ENCODE measurements around the gene PLAGL2. TPM values are rescaled to one million over a fixed set of nuclear protein-coding genes. Genes with fewer than 3 reads are reported as not detected.

The PLAGL2 gene
- total RNA-seq, 1 experiment from 2014 or later, result 40.6 TPM

DNA sequence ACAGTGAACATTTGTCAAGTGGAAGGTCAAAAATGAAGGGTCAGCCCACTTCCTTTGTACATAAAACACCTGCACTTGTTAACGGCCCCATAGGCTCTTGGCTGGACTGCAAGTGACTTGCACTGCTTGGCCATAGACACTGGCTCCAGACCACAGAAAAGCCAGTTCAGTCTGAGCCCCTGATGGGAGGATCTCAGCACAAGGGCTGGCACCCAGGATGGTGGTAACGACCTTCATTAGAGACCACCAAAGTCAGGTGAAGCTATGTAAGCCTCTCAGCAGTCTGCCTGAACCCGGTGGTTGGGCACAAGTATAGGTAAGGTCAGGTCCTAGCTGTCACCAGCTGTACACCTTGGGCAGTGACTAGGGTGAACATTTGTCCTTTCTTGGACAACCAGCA lies 16.1 kb downstream of the PLAGL2 start:
- in situ Hi-C loops (cut with HindIII; ENCODE audit: low pct_unique_long_range_greater_than_20kb, low sequenced_read_pairs), result no loop called here
- ChIA-PET CTCF (no interaction called here), POLR2A (no interaction called here)
- no TSS peak for BruUV-seq (replicated peaks)
- Histone ChIP-seq H3K4me1 (ENCODE audit: control insufficient read depth, insufficient read depth, low read length) (peaks cover 9% of the 10 kb centered on the region; the same call in 1 of the 2 replicates), H3K36me3 (ENCODE audit: control insufficient read depth, insufficient read depth, low read length) (peaks cover 15% of the 10 kb centered on the region), H3K27me3 (ENCODE audit: control insufficient read depth, insufficient read depth, low read length) (no peaks in the 10 kb centered on the region), H3K9me3 (ENCODE audit: control insufficient read depth, insufficient read depth, low read depth, low read length) (no peaks in the 10 kb centered on the region), H3K4me3 (ENCODE audit: low read depth in 2 of 2, low read length in 2 of 2) (no peak overlapping the region), H3K27ac (ENCODE audit: low read length) (no peak overlapping the region)
- ATAC-seq, result peak; percentile 36
- no peak for TF ChIP-seq POLR2AphosphoS5 (IDR thresholded peaks at IDR 0.05; ENCODE audit: low read depth, low read length)
- no peak for TF ChIP-seq TCF7L2 (IDR thresholded peaks at IDR 0.05; ENCODE audit: low read depth, low read length)
- TF ChIP-seq, protein P1, sequence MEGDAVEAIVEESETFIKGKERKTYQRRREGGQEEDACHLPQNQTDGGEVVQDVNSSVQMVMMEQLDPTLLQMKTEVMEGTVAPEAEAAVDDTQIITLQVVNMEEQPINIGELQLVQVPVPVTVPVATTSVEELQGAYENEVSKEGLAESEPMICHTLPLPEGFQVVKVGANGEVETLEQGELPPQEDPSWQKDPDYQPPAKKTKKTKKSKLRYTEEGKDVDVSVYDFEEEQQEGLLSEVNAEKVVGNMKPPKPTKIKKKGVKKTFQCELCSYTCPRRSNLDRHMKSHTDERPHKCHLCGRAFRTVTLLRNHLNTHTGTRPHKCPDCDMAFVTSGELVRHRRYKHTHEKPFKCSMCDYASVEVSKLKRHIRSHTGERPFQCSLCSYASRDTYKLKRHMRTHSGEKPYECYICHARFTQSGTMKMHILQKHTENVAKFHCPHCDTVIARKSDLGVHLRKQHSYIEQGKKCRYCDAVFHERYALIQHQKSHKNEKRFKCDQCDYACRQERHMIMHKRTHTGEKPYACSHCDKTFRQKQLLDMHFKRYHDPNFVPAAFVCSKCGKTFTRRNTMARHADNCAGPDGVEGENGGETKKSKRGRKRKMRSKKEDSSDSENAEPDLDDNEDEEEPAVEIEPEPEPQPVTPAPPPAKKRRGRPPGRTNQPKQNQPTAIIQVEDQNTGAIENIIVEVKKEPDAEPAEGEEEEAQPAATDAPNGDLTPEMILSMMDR (IDR thresholded peaks at IDR 0.05), result no peak
- TF ChIP-seq, protein P2, sequence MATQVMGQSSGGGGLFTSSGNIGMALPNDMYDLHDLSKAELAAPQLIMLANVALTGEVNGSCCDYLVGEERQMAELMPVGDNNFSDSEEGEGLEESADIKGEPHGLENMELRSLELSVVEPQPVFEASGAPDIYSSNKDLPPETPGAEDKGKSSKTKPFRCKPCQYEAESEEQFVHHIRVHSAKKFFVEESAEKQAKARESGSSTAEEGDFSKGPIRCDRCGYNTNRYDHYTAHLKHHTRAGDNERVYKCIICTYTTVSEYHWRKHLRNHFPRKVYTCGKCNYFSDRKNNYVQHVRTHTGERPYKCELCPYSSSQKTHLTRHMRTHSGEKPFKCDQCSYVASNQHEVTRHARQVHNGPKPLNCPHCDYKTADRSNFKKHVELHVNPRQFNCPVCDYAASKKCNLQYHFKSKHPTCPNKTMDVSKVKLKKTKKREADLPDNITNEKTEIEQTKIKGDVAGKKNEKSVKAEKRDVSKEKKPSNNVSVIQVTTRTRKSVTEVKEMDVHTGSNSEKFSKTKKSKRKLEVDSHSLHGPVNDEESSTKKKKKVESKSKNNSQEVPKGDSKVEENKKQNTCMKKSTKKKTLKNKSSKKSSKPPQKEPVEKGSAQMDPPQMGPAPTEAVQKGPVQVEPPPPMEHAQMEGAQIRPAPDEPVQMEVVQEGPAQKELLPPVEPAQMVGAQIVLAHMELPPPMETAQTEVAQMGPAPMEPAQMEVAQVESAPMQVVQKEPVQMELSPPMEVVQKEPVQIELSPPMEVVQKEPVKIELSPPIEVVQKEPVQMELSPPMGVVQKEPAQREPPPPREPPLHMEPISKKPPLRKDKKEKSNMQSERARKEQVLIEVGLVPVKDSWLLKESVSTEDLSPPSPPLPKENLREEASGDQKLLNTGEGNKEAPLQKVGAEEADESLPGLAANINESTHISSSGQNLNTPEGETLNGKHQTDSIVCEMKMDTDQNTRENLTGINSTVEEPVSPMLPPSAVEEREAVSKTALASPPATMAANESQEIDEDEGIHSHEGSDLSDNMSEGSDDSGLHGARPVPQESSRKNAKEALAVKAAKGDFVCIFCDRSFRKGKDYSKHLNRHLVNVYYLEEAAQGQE (IDR thresholded peaks at IDR 0.05; ENCODE audit: insufficient read depth in 1 of 2, low read depth in 2 of 2, low read length in 1 of 2), result no peak
- intact Hi-C loops (cut with micrococcal nuclease; ENCODE audit: unreplicated experiment), result loop anchor here (10.0 kb wide), 1 partner anchor 557 kb away; the partner anchor contains the start of gene COX4I2
- no peak for DNase-seq (ENCODE audit: low read depth, low spot score)

DNA sequence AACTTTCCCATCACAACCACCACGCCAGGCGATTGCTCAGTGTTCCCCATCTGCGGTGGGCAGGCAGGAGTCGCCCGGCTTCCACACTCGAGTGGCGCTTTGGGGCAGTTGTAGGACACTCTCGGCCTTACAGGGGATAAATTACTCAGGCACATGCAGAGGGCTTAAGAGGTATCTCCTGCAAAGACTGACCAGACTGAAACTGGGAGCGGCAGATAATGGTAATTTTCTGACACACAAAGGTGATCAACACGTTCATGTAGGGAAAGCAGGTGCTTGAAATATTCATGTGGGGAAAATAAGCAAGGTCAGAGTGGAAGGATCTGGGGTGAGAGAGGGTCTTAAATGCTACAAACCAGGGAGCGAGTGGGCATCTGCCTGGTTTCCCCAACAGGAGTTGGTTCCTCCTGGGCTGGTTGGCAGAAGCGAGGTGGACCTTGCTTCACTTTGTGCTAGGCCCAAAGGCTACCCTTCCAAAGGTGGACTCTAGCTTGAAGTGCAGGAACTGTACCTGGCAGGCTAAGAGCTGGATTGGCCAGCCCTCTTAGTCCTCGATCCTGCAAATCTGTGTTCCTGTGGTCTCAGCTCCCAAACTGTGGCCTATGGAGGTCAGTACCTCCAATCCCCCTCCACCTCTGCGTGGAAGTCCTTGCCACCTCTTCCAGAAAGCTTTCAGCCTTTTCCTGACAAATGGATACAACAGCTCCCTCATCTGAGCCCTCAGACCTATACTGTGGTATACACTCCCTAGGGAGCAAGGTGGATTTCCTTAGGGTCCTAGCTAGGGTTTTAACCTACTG lies 16.7 kb downstream of the PLAGL2 start:
- ChIA-PET POLR2A (no interaction called here), CTCF (no interaction called here)
- peak overlapping the region; percentile 58 for H3K27ac ChIP-seq (ENCODE audit: low read length)
- H3K36me3 ChIP-seq (ENCODE audit: control insufficient read depth, insufficient read depth, low read length), result peaks cover 10% of the 10 kb centered on the region
- H3K4me1 ChIP-seq (ENCODE audit: control insufficient read depth, insufficient read depth, low read length), result peaks cover 9% of the 10 kb centered on the region; the same call in 1 of the 2 replicates
- DNase-seq (ENCODE audit: low read depth, low spot score), result no peak
- in situ Hi-C loops (cut with HindIII; ENCODE audit: low pct_unique_long_range_greater_than_20kb, low sequenced_read_pairs) (no loop called here), intact Hi-C loops (cut with micrococcal nuclease; ENCODE audit: unreplicated experiment) (loop anchor here (10.0 kb wide), 1 partner anchor 556 kb away; the partner anchor contains the start of gene COX4I2)
- H3K4me3 ChIP-seq (ENCODE audit: low read depth in 2 of 2, low read length in 2 of 2), result peak overlapping the region; percentile 42 to 48
- H3K9me3 ChIP-seq (ENCODE audit: control insufficient read depth, insufficient read depth, low read depth, low read length), result no peaks in the 10 kb centered on the region
- no peaks in the 10 kb centered on the region for H3K27me3 ChIP-seq (ENCODE audit: control insufficient read depth, insufficient read depth, low read length)
- BruUV-seq (replicated peaks), result no TSS peak
- TF ChIP-seq POLR2AphosphoS5 (IDR thresholded peaks at IDR 0.05; ENCODE audit: low read depth, low read length), result peak; percentile 73
- TF ChIP-seq SIN3A (IDR thresholded peaks at IDR 0.05; ENCODE audit: borderline replicate concordance, insufficient read depth, low read depth, low read length), result no peak
- ATAC-seq, result peak; percentile 63

All from Panc1 (cell line).